Fibroblast of skin of right biceps (primary cell): ENCODE results near the gene CCSAP.
"Not testable (repeated sequence)": the region's sequence is repeated elsewhere in the genome, so short reads cannot be mapped to it uniquely, and the experiment has no call there.

Experiments
- DNase-seq: peaks from one replicate; pipeline ENCODE4 v3.0.0-alpha.2; 2013

CCSAP gene

DNA sequence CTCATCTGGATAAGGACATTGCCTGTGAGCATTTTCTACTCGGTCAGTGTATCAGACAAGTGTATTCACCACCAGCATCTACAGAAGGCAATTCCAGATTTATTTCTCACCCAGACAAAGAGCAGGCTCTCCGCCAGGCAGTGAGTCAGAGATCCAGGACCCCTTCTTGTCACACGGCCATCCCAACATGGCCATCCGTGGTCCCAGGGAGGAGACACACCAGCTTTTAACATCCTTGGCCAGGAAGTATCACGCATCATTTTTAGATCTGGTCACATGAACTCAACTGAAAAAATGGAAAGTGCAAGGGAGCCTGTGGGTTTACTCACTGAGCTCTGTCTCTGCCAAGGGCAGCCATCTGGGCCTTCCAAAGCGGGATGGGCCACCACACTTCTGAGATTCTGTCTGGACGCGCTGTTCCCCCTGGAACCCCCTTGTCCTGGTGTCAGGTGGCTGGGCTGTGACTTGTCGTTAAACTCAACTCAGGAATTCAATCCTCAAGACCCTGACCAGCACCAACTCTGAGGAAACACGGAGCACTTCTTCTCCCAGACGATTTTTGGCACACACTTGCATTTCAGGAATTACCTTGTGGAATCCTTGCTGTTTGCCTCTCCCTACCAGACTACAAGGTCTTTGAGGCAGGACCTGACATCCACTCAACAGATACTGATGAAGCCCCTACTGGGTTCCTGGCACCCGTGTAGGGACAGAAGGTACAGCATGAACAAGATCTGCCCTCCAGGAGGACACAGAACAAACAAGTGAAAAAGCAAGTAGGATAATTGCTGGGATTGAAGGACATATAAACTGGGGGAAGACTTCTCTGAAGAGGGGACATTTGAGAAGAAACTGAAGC, 21.6 kb upstream of the CCSAP start:
- no peak for DNase-seq

DNA sequence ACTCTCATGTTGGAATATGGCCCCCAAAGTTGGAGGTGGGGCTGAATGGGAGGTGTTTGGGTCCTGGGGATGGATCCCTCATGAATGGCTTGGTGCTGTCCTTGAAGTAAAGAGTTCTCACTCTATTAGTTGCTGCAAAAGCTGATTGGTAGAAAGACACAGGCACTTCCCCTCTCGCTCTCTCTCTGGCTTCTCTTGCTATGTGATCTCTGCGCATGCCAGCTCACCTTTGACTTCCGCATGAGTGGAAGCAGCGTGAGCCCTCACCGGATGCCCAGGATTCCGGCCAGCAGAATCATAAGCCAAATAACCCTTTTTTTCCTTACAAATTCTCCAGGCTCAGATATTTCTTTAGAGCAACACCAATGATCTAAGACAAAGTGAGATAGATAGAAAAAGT, 20.9 kb upstream of the CCSAP start:
- no peak for DNase-seq

DNA sequence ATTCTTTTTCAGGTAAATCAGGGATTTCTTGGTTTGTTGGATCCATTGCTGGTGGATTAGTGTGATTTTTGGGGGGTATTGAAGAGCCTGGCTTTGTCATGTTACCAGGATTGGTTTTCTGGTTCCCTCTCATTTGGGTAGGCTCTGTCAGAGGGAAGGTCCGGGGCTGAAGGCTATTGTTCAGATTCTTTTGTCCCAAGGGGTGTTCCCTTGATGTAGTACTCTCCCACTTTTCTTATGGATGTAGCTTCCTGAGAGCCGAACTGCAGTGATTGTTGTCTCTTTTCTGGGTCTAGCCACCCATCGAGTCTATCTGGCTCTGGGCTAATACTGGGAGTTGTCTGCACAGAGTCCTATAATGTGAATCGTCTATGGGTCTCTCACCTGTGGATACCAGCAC, 17.6 kb upstream of the CCSAP start:
- DNase-seq: no peak

DNA sequence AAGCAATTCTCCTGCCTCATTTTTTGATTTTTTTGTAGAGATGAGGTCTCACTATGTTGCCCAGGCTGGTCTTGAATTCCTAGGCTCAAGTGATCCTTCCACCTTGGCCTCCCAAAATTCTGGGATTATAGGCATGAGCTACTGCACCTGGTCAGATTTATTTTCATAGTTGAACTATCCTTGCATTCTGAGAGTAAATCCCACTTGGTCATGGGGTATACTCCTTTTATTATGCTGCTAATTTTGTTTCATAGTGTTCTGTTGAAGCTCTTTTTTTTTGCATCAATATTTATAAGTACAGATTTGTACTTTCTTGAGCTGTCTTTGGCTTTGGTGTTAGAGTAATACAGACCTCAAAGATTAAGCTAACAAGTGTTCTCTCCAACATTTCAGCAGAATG, 12.8 kb upstream of the CCSAP start:
- no peak for DNase-seq

DNA sequence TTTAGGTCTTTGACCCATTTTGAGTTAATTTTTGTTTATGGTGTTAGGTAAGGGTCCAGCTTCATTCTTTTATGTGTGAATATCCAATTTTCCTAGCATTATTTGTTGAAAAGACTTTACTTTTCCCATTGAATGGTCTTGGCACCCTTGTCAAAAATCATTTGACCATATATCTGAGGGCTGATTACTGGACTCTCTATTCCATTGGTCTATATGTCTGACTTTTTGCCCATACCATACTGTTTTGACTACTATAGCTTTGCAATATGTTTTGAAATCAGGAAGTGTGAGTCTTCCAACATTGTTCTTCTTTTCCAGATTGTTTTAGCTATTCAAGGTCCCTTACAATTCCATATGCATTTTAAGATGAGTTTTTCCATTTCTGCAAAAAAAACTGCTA, 11.4 kb upstream of the CCSAP start:
- no peak for DNase-seq

DNA sequence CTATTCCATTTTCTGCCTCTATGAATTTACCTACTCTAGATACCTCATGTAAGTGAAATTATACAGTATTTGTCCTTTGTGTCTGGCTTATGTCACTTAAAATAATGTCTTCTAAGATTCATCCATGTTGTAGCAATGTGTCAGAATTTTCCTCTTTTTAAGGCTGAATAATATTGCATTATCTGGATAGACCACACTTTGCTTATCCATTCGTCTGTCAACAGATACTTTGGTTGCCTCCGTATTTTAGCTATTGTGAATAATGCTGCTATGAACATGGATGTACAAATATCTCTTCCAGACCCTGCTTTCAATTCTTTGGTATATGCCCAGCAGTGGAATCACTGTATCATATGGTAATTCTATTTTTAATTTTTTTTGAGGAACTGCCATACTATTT, 10.1 kb upstream of the CCSAP start:
- no peak for DNase-seq

DNA sequence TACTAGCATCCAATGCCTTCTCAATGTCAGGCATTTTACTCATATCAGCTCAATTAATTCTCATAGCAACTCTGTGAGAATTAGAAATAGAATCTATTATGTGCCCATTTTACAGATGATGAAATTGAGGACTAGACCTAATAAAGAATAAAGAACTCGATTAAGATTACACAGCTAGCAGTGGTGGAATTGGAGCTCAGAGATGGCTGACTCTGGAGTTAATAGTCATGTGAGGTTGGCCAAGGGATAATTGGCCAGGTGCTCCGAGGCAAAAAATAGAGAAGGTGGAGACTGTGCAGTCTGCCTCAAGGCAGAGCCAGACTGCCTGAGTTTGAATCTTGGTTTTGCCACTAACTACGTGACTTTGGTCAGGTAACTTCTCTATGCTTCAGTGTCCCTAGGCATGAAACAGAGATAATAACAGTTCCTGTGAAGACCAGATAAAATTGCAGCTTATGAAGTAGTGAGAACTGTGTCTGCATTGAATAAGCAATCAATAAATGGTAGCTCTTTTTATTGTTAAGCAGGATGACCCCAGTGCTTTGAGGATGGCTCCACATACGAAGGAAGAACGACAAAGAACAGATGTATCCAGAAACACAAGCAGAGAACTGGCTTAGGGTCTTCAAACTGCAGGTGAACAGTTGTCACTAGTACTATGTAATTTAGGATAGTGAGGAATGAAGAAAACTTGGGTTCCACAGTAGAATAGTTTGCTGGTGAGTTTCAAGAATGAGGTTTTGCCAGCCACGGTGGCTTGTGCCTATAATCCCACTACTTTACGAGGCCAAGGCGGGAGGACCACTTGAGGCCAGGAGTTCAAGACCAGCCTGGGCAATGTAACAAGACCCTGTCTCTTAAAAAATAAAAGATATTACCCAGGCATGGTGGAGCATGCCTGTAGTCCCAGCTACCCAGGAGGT, 6.9 kb upstream of the CCSAP start:
- DNase-seq: no peak

DNA sequence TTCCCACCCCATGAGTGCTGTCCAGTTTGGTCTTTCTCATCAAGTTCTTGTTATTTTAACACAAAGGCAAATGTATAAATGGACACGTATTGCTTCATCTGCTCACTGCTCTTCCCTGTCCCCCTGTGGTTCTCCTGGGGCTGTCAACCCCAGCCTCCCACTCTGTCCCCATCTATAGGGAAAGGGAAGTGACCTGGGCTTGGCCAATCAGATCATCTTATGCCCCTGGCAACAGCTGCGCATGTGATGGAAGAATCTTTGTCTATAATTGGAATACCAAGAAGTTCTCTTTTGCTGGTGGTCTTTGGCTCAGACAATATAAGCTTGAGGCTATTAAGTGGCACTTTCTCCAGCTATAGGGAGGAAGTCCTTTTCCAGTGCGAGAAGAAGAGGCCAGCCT, 4.7 kb upstream of the CCSAP start:
- DNase-seq: no peak

DNA sequence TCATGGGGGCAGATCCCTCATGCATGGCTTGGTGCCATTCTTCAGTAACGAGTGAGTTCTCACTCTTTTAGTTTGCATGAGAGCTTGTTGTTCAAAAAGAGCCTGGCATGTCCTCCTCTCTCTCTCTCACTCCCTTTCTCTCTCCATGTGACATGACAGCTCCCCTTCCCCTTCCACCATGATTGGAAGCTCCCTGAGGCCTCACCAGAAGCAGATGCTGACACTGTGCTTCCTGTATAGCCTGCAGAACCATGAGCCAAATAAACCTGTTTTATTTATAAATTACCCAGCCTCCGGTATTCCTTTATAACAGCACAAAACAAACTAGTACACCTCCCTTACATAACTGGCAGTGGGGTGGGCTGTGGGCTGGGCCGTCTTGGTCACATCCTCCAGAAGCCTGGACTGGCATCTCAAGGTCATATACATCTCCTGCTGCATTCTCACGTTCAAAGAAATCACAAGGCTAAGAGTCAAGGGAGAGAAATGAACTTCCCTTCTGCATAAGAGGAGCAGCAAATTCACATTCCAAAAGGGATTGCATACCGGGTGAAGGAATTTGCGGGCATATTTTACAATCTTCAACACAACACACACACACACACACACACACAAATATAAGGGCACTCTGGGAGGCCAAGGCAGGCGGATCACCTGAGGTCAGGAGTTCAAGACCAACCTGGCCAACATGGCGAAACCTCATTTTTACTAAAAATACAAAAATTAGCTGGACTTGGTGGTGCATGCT, 2.3 kb upstream of the CCSAP start:
- peak; percentile 25 for DNase-seq

DNA sequence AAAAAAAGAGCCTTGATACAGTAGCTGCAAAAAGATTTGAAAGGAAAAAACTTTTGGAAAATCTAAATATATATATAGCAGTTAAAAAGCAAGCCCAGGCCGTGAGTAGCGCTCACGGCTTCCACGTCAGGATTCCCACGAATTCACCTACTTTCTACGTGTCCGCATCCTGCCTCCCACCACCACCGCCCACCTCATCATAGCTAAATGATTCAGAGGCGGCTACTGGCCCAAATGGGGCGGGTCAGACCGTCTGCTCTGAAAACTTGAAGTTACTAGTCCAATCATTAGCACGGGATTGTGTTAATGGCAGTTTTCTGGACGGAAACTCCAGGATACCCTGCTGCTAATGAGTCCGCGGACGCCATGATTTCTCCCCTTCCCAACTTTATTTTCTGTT, 1.3 kb upstream of the CCSAP start:
- no peak for DNase-seq

DNA sequence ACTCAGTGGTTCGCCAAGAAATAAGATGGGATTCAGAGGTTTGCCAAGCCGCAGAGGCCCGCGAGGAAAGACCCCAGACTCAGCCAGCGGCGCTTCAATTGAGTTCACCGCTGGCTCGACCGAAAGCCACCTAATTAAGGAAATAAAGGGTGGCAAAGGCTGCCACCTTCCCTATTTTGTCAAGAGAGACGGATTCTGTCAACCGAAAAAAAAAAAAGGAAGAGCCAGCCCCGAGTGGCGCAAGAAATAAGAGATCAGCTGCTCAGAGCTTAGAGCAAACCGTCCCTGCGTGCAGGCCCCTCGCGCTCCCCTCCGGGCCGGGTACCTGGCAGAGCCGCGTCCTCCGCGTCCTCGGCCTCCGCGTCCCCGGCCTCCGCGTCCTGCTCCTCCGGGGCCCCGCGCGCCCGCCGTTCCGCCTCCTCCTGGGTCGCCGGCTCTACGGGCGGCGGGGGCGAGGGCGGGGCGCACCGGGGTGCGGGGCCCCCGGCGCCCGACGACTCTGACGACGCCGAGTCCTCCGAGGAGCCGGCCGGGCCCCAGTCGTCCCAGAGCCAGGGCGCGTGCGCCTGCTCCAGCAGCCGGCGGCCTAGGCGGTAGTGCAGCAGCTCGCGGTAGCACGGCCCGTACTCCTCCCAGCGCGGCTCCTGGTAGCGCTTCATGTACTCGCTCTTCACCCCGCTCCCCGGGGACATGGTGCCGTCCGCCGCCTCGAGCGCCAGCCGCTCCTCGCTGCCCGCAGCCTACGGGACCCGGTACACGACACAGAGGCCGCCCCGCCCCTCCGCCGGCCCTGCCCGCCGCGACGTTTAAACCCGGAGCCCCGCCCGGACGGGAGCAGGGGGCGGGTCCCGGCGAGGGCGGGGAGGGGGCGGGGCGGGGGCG, 832 bp downstream of the CCSAP start:
- peak; percentile 79 for DNase-seq

DNA sequence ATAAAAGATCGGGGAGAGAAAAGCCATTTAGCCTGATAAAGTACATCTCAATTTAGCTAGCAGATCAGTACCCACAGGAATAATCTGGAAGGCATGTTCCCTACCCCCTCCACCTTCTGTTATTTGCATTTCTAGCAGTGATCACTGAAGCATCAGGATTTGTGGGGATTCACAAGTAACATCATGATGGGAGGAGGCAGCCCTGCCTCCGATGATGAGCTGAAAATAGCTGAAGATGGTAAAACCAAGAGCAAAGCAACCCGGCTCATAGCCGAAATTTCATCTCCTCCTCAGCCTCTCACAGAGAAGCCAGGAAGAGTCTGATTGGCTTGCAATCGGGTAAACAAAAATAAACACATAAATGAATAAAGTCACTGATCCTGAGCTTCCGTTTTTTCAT, 2.4 kb downstream of the CCSAP start:
- DNase-seq: no peak

DNA sequence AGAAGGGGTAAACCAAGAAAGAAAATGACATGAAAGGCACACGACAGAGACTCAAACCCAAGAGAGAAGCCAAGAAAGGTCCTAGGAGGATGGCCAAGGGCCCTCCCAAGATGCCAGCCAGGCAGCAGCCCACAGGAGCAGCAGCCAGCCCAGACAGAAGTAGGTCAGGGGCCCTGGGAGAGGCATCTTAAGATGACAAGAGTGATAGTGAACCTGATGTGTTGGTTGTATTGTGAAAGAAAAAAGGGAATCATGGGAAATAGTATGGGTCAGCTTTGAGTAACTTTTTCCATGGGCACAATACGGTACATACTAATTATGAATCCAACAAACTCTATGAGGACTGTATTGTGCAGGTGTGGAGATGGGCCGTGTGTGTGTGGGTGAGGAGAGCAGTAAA, 3.3 kb downstream of the CCSAP start:
- DNase-seq: no peak

DNA sequence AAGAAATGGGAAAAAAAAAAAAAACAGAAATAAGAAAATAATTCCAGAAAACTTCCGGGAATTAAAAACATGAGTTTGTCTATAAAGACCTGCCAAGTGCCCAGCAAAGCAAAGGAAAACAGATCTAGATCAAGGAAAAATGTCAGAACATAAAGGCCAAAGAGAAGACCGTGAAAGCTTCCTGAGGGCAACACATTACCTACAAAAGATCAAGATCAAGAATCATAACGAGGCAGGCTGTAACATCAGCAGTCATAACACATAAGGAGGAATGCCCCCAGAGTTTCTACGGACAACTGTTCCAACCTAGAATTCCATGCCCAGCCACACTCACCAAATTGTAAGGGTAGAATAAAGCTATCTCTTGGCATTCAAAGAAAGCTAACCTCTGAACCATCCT, 3.8 kb downstream of the CCSAP start:
- DNase-seq: no peak

DNA sequence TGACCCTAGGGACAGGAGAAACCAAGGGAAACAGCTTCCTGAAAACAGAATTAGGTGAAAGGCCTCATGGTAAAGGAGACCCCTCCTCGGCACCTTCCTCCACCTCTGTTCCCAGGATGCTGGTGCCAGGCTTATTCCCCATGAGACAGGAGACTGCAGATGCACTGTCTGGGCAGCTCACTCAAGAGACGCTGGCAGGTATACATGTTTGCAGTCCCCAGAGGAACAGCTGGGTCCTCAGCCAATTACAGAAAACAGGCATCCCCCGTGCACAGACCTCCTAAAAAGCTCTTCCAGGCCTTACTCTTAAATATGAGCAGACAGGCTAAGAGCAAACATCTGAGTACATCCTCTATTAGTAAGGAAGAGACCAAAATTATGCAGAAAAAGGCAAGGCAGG, 6.5 kb downstream of the CCSAP start:
- no peak for DNase-seq

DNA sequence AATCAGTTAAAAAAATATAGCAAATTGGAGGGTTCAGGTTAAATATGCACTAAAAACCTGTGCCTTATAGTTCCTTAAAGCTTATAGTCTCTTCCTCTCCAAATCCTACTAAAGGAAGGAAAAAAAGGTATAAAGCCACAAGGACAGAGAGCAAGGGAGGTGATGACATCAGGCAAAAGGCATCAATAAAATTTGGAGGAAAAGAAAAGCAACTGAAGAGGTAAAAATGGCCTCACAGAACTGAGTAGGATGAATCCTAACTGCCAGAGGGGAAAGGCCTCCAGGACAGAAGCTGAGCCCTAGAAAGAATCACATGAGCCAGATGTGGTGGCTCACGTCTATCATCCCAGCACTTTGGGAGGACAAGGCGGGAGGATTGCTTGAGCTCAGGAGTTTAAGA, 8.1 kb downstream of the CCSAP start:
- no peak for DNase-seq

DNA sequence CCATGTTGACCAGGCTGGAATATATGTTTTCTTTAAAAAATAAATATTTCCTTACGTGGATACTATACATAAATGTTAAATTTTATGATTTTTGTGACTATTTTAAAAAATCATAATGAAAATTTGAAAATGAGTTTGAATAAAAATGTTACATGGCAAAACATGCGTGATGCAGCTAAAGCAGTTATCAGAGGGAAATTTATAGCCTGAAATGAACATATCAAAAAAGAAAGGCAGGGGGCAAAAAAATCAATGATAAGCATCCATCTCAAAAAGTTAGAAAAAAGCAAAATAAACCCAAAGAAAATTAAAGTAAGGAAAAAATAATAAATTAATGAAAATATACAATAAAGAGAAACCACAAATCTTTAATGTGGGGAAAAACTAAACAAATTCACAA, 8.6 kb downstream of the CCSAP start:
- no peak for DNase-seq

DNA sequence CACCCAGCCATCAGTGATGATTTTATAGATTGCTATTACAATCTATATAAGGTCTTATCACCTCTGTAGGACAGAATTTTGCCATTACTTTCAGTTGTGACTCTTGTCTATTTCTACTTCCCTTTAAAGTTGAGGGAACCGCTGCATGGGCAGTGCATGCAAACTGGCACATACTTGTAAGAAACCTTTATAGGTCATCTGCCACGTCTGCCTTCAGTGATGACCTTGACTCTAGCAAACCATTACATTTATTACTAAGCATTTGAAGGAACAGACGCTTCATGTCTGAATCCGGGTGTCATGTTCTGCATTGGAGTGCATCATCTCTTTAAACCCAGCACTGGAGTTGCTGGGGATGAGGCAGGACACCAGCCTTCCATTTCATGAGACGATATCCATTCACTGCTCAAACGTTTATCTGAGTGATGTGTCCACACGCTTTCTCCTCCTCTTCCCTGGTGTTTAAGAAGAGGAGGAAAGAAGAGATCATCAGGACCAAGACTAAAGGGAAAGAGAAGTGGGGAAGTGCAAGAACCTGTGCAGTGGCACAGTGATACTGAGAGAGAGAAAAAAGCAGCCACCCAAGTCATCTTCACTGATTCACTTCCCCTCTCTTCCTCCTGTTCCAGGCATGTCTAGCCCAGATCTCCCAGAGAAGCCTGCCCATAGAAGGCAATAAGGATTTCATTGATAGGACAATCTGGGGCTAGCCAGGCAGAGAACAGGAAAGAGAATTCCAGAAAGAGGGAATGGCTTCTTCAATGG, 14.1 kb downstream of the CCSAP start:
- no peak for DNase-seq

DNA sequence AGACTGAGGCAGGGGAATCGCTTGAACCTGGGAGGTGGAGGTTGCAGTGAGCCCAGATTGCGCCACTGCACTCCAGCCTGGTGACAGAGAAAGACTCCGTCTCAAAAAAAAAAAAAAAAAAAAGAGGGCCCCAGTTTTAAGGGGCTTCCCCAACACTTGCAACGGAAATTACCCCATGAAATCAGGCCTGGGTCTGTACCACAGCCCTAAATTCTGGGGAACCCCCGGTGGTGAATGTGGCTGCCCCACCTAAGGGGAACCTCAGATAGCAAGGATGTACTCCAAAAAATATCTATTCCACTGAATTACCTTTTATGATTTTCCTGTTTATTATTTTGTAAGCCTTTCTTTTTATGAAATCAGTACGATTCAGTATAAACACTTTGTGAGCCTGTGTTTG, 15.1 kb downstream of the CCSAP start:
- not testable (repeated sequence) for DNase-seq

DNA sequence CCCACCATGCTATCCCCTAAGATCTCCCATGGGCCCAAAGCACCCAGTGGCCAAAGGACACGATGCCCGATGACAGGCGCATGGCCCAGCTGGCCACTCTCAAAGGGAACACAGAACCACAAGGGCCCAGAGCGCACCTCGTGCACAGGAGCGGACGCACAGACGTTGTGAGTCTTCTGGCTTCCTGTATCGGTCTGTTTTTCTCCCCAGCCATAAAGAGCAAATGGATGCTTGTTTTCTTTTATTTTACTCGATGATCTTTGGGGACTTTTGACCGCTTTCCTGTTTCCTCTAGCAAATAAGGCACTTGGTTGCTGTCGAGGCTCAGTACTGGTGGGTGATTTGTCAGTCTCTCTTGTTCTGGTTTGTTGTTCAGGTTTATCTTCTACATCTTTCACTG, 16.2 kb downstream of the CCSAP start:
- DNase-seq: no peak

DNA sequence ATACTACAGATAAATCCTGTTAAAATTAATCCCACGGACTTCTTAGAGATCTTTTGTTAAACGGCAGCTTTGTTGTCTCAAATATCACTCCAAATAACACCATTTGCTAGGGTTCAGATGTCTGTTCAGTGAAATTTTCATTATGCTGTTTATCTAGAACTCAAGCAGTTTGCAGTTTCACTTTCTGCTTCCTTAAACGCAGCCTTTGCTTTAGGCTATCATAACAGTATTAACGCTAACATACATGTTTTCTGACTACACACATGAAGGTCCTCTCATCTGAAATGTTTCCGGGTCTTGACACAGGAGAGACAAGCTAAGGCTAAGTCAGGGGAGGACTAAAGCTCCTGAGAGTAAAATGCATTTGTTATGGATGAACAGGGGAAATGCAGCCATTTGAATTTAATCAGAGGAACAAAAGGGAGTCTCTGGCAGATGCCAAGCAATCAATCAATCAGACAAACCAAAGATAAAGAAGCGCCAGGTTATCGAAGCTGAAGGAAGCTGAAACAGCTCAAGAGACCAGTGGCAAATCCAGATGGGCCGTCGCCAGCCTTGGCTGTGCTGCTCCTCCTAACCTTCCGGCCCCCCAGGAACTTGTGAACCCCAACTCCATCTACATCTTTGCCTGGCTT, 16.9 kb downstream of the CCSAP start:
- DNase-seq: no peak
